ENCODE data around the gene EIF4E2.

Gene EIF4E2

GRCh38 chr2:232550354-232551249 lies at the start of gene EIF4E2, which contains the start of gene TIGD1:
Gene EIF4E2, plus strand, starts transcription at chr2:232550689. Its CDS starts 36 bp downstream, at chr2:232550725.
Gene TIGD1, minus strand, starts transcription at chr2:232550557. Its CDS starts 675 bp downstream, at chr2:232549882.
- Mint-ChIP-seq H3K27me3 (no peaks in the 10 kb centered on the region), H3K27ac (peak within 1 kb of the TSS; percentile 100), H3K4me3 (peak within 1 kb of the TSS; percentile 98), H3K4me1 (peaks cover 76% of the 10 kb centered on the region), H3K9me3 (peaks cover 4 to 7% of the 10 kb centered on the region in 2 donors)
- peak; percentile 92 to 95 for DNase-seq
- peak; percentile 98 for ATAC-seq

GRCh38 chr2:232501331-232501771 lies 49.1 kb upstream of the EIF4E2 start:
- peaks cover 26% of the 10 kb centered on the region for H3K4me1 Mint-ChIP-seq
- H3K9me3 Mint-ChIP-seq, result no peaks in the 10 kb centered on the region
- no peak overlapping the region for H3K4me3 Mint-ChIP-seq
- no peak for DNase-seq
- H3K27me3 Mint-ChIP-seq, result peaks cover 78% of the 10 kb centered on the region
- ATAC-seq, result no peak
- H3K27ac Mint-ChIP-seq, result no peak overlapping the region

- H3K27me3 Mint-ChIP-seq, result peaks cover 82% of the 10 kb centered on the region
- H3K27ac Mint-ChIP-seq, result no peak overlapping the region
- H3K4me1 Mint-ChIP-seq, result peaks cover 26% of the 10 kb centered on the region
- H3K9me3 Mint-ChIP-seq, result no peaks in the 10 kb centered on the region
- ATAC-seq (no peak), DNase-seq (no peak)
- H3K4me3 Mint-ChIP-seq, result no peak overlapping the region
These were observed 48.6 kb upstream of the EIF4E2 start for GRCh38 chr2:232501794-232502390.

- DNase-seq (no peak), ATAC-seq (peak; percentile 57)
- peak overlapping the region; percentile 84 to 87 for H3K4me3 Mint-ChIP-seq
- H3K4me1 Mint-ChIP-seq, result peaks cover 26% of the 10 kb centered on the region
- no peaks in the 10 kb centered on the region for H3K9me3 Mint-ChIP-seq
- H3K27me3 Mint-ChIP-seq, result peaks cover 82% of the 10 kb centered on the region
- no peak overlapping the region for H3K27ac Mint-ChIP-seq
These were observed 48.0 kb upstream of the EIF4E2 start for GRCh38 chr2:232502511-232502910.

- Mint-ChIP-seq H3K4me3 (peak overlapping the region; percentile 84 to 87), H3K4me1 (peaks cover 26% of the 10 kb centered on the region), H3K9me3 (no peaks in the 10 kb centered on the region), H3K27me3 (peaks cover 82% of the 10 kb centered on the region), H3K27ac (no peak overlapping the region)
- ATAC-seq (peak; percentile 61), DNase-seq (peak; percentile 51 to 56)
These were observed 47.3 kb upstream of the EIF4E2 start for GRCh38 chr2:232502911-232503808.

GRCh38 chr2:232503809-232504323 lies 46.6 kb upstream of the EIF4E2 start:
- H3K9me3 Mint-ChIP-seq, result no peaks in the 10 kb centered on the region
- H3K27ac Mint-ChIP-seq, result peak overlapping the region in 1 of 2 donors; percentile 36
- no peak for DNase-seq
- peak overlapping the region; percentile 52 to 87 for H3K4me3 Mint-ChIP-seq
- no peak for ATAC-seq
- peaks cover 76% of the 10 kb centered on the region for H3K27me3 Mint-ChIP-seq
- H3K4me1 Mint-ChIP-seq, result peaks cover 26% of the 10 kb centered on the region

- no peak for DNase-seq
- ATAC-seq, result no peak
- Mint-ChIP-seq H3K27me3 (peaks cover 76% of the 10 kb centered on the region), H3K4me3 (no peak overlapping the region), H3K4me1 (peaks cover 26% of the 10 kb centered on the region), H3K9me3 (no peaks in the 10 kb centered on the region), H3K27ac (peak overlapping the region in 1 of 2 donors; percentile 3)
These were observed 46.1 kb upstream of the EIF4E2 start for GRCh38 chr2:232504438-232504837.

GRCh38 chr2:232505856-232506255 lies 44.6 kb upstream of the EIF4E2 start:
- Mint-ChIP-seq H3K4me3 (no peak overlapping the region), H3K4me1 (peaks cover 26% of the 10 kb centered on the region), H3K9me3 (no peaks in the 10 kb centered on the region), H3K27me3 (peaks cover 62% of the 10 kb centered on the region), H3K27ac (peak overlapping the region in 1 of 2 donors; percentile 80)
- ATAC-seq (no peak), DNase-seq (no peak)

GRCh38 chr2:232506709-232507108 lies 43.8 kb upstream of the EIF4E2 start:
- Mint-ChIP-seq H3K4me3 (no peak overlapping the region), H3K27me3 (peaks cover 55% of the 10 kb centered on the region)
- no peak for ATAC-seq

GRCh38 chr2:232508251-232508650 lies 42.2 kb upstream of the EIF4E2 start:
- H3K27ac Mint-ChIP-seq, result no peak overlapping the region
- H3K4me3 Mint-ChIP-seq, result no peak overlapping the region
- no peaks in the 10 kb centered on the region for H3K9me3 Mint-ChIP-seq
- peaks cover 42% of the 10 kb centered on the region for H3K27me3 Mint-ChIP-seq
- ATAC-seq, result no peak
- peaks cover 13% of the 10 kb centered on the region for H3K4me1 Mint-ChIP-seq
- DNase-seq, result no peak

More at GRCh38 chr2:232506709-232507108, 43.8 kb upstream of the EIF4E2 start:
- no peaks in the 10 kb centered on the region for H3K9me3 Mint-ChIP-seq
- H3K27ac Mint-ChIP-seq, result no peak overlapping the region
- peaks cover 26% of the 10 kb centered on the region for H3K4me1 Mint-ChIP-seq
- DNase-seq, result no peak

GRCh38 chr2:232511336-232511890 lies 39.1 kb upstream of the EIF4E2 start:
- Mint-ChIP-seq H3K27ac (no peak overlapping the region), H3K27me3 (peaks cover 11% of the 10 kb centered on the region), H3K4me1 (no peaks in the 10 kb centered on the region), H3K9me3 (no peaks in the 10 kb centered on the region), H3K4me3 (no peak overlapping the region)
- DNase-seq (no peak), ATAC-seq (no peak)

- Mint-ChIP-seq H3K27me3 (peaks cover 18% of the 10 kb centered on the region), H3K9me3 (no peaks in the 10 kb centered on the region), H3K4me1 (no peaks in the 10 kb centered on the region), H3K4me3 (no peak overlapping the region), H3K27ac (no peak overlapping the region)
- no peak for DNase-seq
- no peak for ATAC-seq
These were observed 37.9 kb upstream of the EIF4E2 start for GRCh38 chr2:232512602-232513001.

- Mint-ChIP-seq H3K4me1 (no peaks in the 10 kb centered on the region), H3K27ac (no peak overlapping the region), H3K9me3 (no peaks in the 10 kb centered on the region), H3K27me3 (peaks cover 22% of the 10 kb centered on the region), H3K4me3 (no peak overlapping the region)
- ATAC-seq (no peak), DNase-seq (no peak)
These were observed 37.1 kb upstream of the EIF4E2 start for GRCh38 chr2:232513353-232513752.

- ATAC-seq, result no peak
- Mint-ChIP-seq H3K9me3 (no peaks in the 10 kb centered on the region), H3K4me1 (no peaks in the 10 kb centered on the region), H3K27me3 (peaks cover 37% of the 10 kb centered on the region), H3K27ac (no peak overlapping the region), H3K4me3 (no peak overlapping the region)
- no peak for DNase-seq
These were observed 34.9 kb upstream of the EIF4E2 start for GRCh38 chr2:232515639-232516038.

GRCh38 chr2:232516551-232516950 lies 33.9 kb upstream of the EIF4E2 start:
- no peak for DNase-seq
- H3K9me3 Mint-ChIP-seq, result no peaks in the 10 kb centered on the region
- peaks cover 46% of the 10 kb centered on the region for H3K27me3 Mint-ChIP-seq
- H3K4me3 Mint-ChIP-seq, result no peak overlapping the region
- H3K27ac Mint-ChIP-seq, result no peak overlapping the region
- peaks cover 4% of the 10 kb centered on the region for H3K4me1 Mint-ChIP-seq
- ATAC-seq, result no peak

All from stimulated activated naive CD8-positive, alpha-beta T cell treated with anti-CD3 and anti-CD28 coated beads, Interleukin-15, amount 100 ng/mL, for 72 hours (primary cell).